MCF 10A (cell line): ENCODE data around the gene GAP43. TPM values are rescaled to one million over a fixed set of nuclear protein-coding genes. Genes with fewer than 3 reads are reported as not detected.

Source experiments
- BruUV-seq: library from RNA; stranded (reverse); fragments of 400-500 nt; replicated peaks from 2 replicates; lab custom pipeline; 2021; lab: Mats Ljungman, UMichigan
- CTCF ChIA-PET: fragments of 300-600 bp; sonication (Branson Sonifier 250); formaldehyde crosslinking; extraction: SDS; loops from one replicate; lab custom pipeline; 2021; ENCODE audit warnings: antibody characterized with exemption, inconsistent platforms; lab: Yijun Ruan, JAX
- POLR2A ChIA-PET: fragments of 300-600, 350-650 bp; sonication (Branson Sonifier 250); formaldehyde crosslinking; extraction: SDS; loops from one replicate; lab custom pipeline; 2020; ENCODE audit warnings: antibody characterized with exemption, inconsistent platforms; lab: Yijun Ruan, JAX
- DNase-seq: peaks from one replicate; pipeline ENCODE4 v3.0.0-alpha.2; 2018; ENCODE audit not compliant: unreplicated experiment
- H3K27ac Mint-ChIP-seq: one replicate; pipeline ENCODE4 v1.8.0; 2022; ENCODE audit warnings: mild to moderate bottlenecking, low read depth, mixed read lengths; ENCODE audit not compliant: unreplicated experiment
- H3K27me3 Mint-ChIP-seq: one replicate; pipeline ENCODE4 v1.8.0; 2022; ENCODE audit warnings: mixed read lengths; ENCODE audit not compliant: insufficient read depth, unreplicated experiment
- H3K36me3 Mint-ChIP-seq: one replicate; pipeline ENCODE4 v1.8.0; 2022; ENCODE audit warnings: mild to moderate bottlenecking, moderate library complexity, mixed read lengths; ENCODE audit not compliant: insufficient read depth, unreplicated experiment
- H3K4me1 Mint-ChIP-seq: one replicate; pipeline ENCODE4 v1.8.0; 2022; ENCODE audit warnings: mixed read lengths; ENCODE audit not compliant: insufficient read depth, unreplicated experiment
- H3K4me3 Mint-ChIP-seq: one replicate; pipeline ENCODE4 v1.8.0; 2022; ENCODE audit warnings: mild to moderate bottlenecking, moderate library complexity, mixed read lengths; ENCODE audit not compliant: unreplicated experiment
- H3K9me3 Mint-ChIP-seq: one replicate; pipeline ENCODE4 v1.8.0; 2022; ENCODE audit warnings: mixed read lengths; ENCODE audit not compliant: unreplicated experiment
- intact Hi-C: fragments of 100-400 bp; cut with micrococcal nuclease; formaldehyde crosslinking; loops from 2 replicates; pipeline ENCODE4 v1.14.1; 2022
- total RNA-seq: library from RNA; stranded (reverse); gene quantifications from 2 replicates; pipeline ENCODE4 v1.2.3, GENCODE V29; 2022
- TF ChIP-seq, protein P1 (sequence below): fragments of 200-600 bp; IDR thresholded peaks from one replicate; pipeline ENCODE4 v1.8.0; 2022; ENCODE audit warnings: antibody characterized with exemption, mild to moderate bottlenecking; ENCODE audit not compliant: unreplicated experiment

Gene GAP43
- total RNA-seq, 1 experiment from 2014 or later = not detected

GRCh38 chr3:115758076-115758763 is 134.9 kb downstream of the GAP43 start:
- Mint-ChIP-seq H3K4me1 (no peaks in the 10 kb centered on the region), H3K36me3 (no peaks in the 10 kb centered on the region), H3K9me3 (no peaks in the 10 kb centered on the region), H3K27ac (no peak overlapping the region), H3K27me3 (no peaks in the 10 kb centered on the region), H3K4me3 (no peak overlapping the region)
- POLR2A ChIA-PET = interaction anchor here (0.6 kb wide), 1 partner anchor 750 kb away, joined by 4 read pairs; no protein-coding TSS in a partner anchor
- BruUV-seq = no TSS peak
- TF ChIP-seq, protein P1, sequence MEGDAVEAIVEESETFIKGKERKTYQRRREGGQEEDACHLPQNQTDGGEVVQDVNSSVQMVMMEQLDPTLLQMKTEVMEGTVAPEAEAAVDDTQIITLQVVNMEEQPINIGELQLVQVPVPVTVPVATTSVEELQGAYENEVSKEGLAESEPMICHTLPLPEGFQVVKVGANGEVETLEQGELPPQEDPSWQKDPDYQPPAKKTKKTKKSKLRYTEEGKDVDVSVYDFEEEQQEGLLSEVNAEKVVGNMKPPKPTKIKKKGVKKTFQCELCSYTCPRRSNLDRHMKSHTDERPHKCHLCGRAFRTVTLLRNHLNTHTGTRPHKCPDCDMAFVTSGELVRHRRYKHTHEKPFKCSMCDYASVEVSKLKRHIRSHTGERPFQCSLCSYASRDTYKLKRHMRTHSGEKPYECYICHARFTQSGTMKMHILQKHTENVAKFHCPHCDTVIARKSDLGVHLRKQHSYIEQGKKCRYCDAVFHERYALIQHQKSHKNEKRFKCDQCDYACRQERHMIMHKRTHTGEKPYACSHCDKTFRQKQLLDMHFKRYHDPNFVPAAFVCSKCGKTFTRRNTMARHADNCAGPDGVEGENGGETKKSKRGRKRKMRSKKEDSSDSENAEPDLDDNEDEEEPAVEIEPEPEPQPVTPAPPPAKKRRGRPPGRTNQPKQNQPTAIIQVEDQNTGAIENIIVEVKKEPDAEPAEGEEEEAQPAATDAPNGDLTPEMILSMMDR = no peak
- no peak for DNase-seq
- CTCF ChIA-PET = no interaction called here
- intact Hi-C loops = no loop called here

GRCh38 chr3:115760716-115761115 is 137.4 kb downstream of the GAP43 start:
- TF ChIP-seq, protein P1 = no peak
- BruUV-seq = no TSS peak
- Mint-ChIP-seq H3K27me3 (no peaks in the 10 kb centered on the region), H3K4me1 (no peaks in the 10 kb centered on the region), H3K9me3 (no peaks in the 10 kb centered on the region), H3K4me3 (no peak overlapping the region), H3K36me3 (no peaks in the 10 kb centered on the region), H3K27ac (no peak overlapping the region)
- POLR2A ChIA-PET = no interaction called here
- no peak for DNase-seq
- intact Hi-C loops = no loop called here
- CTCF ChIA-PET = interaction anchor here (0.7 kb wide), 1 partner anchor 21 kb away, joined by 3 read pairs; no protein-coding TSS in a partner anchor

DNA sequence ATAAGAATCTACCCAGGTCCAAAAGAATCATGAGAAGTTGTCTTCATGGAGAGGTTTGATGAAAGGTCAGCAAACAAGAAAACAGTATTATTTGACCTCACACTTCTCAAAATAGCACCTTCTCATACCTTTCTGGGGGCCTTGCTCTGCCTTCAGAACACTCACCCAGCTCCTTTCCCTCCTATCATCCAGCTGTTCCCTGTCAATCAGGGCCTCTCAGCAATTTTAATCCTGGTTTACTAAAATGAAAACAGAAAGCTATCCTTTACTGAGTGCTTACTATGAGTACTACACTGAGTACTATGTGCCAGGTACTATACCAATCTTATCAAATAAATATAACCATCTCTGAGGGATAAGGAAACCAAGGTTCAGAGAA is 138.6 kb downstream of the GAP43 start:
- Mint-ChIP-seq H3K4me3 (no peak overlapping the region), H3K27ac (no peak overlapping the region), H3K4me1 (peaks cover 7% of the 10 kb centered on the region), H3K9me3 (no peaks in the 10 kb centered on the region), H3K36me3 (no peaks in the 10 kb centered on the region), H3K27me3 (no peaks in the 10 kb centered on the region)
- BruUV-seq = no TSS peak
- ChIA-PET CTCF (no interaction called here), POLR2A (interaction anchor here (0.7 to 1.3 kb wide), 2 partner anchors 21 to 28 kb away, joined by 3 to 4 read pairs; no protein-coding TSS in a partner anchor)
- TF ChIP-seq, protein P1 = no peak
- intact Hi-C loops = no loop called here
- DNase-seq = no peak

DNA sequence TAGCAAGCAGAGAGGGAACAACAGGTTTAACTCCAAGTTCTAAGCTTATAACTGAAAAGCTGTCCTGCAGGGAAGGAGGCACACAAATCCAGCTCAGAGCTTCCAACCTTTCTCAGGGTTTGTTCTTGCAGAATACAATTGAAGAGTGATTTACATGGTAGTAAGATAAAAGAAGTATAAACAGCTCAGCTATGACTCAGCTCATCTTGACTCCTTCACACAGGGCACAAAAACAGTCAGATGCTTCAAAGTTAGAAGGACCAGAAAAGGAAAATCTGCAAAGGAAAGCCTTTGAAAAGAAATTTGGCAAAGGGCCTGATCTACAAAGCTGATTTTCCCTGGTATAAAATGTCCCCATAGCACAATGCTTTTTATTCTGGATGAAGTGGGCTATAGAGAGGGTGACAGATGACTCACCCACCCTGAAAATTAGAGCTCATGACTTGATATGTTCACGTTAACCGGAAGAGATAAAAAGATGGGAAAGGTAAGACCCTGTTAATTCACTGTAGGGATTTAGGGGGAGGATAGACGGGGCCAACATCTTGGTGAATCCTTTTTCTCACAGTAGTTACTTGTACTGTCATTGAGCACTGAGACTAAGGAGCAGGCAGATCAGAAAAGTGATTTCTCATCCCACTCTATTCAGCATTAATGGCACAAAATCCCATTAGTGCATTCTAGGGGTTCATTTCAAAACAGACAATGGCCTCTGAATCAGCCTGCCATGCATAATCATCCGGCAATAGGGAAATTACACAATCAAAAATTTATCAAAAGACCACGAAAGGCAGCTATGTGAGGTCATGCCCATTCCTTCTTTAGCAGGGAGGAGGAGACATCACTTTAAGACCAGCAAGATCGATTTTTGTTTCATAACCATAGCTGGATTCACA is 143.5 kb downstream of the GAP43 start:
- no peaks in the 10 kb centered on the region for H3K36me3 Mint-ChIP-seq
- TF ChIP-seq, protein P1 = no peak
- peaks cover 9% of the 10 kb centered on the region for H3K4me1 Mint-ChIP-seq
- ChIA-PET POLR2A (interaction anchor here (0.6 to 1.3 kb wide), 3 partner anchors 17 to 696 kb away, joined by 3 to 4 read pairs (median 3); no protein-coding TSS in a partner anchor), CTCF (interaction anchor here (0.6 to 2.0 kb wide), 3 partner anchors 17 to 42 kb away, joined by 3 to 8 read pairs (median 4); no protein-coding TSS in a partner anchor)
- H3K27me3 Mint-ChIP-seq = no peaks in the 10 kb centered on the region
- H3K27ac Mint-ChIP-seq = no peak overlapping the region
- H3K4me3 Mint-ChIP-seq = no peak overlapping the region
- DNase-seq = peak; percentile 9
- intact Hi-C loops = no loop called here
- H3K9me3 Mint-ChIP-seq = no peaks in the 10 kb centered on the region
- BruUV-seq = no TSS peak
